Heart right ventricle (tissue), 16 donors: Measurements from ENCODE around the gene SPDYE6. TPM values are rescaled to one million over a fixed set of nuclear protein-coding genes. Genes with fewer than 3 reads are reported as not detected.

Source experiments
- ATAC-seq, 8 donors: fragments of 200-7000 bp; cut with Tn5 transposase; one replicate each; pipeline ENCODE4 v1.9.1; 2020; ENCODE audit warnings: mild to moderate bottlenecking in 8 of 8, moderate library complexity in 8 of 8, moderate number of reproducible peaks in 1 of 8
- DNase-seq, 2 donors: peaks; one replicate each; pipeline ENCODE4 v3.0.0-alpha.2; 2020
- H3K27ac ChIP-seq, 10 donors: fragments of 200-600 bp; sonication (generic) in 2 of 10; one replicate each; pipeline versions ENCODE4 v1.5.0 to v1.8.0; 2020 to 2022; ENCODE audit warnings: mild to moderate bottlenecking in 3 of 10
- H3K27me3 ChIP-seq, 7 donors: fragments of 200-600 bp; one replicate each; pipeline ENCODE4 v1.8.0; 2021 to 2022; ENCODE audit warnings: mild to moderate bottlenecking in 2 of 7
- H3K36me3 ChIP-seq, 9 donors: fragments of 200-600 bp; sonication (generic) in 1 of 9; one replicate each; pipeline versions ENCODE4 v1.5.0 to v1.8.0; 2020 to 2022; ENCODE audit warnings: mild to moderate bottlenecking in 2 of 9
- H3K4me1 ChIP-seq, 9 donors: fragments of 200-600 bp; sonication (generic) in 1 of 9; one replicate each; pipeline versions ENCODE4 v1.5.0 to v1.8.0; 2020 to 2022; ENCODE audit warnings: mild to moderate bottlenecking in 4 of 9
- H3K4me3 ChIP-seq, 10 donors: fragments of 200-600 bp; sonication (generic) in 2 of 10; one replicate each; pipeline versions ENCODE4 v1.5.0 to v1.8.0; 2020 to 2022; ENCODE audit warnings: mild to moderate bottlenecking in 7 of 10, moderate library complexity in 2 of 10
- H3K9me3 ChIP-seq, 11 donors: fragments of 200-600 bp in 10 of 11; sonication (generic) in 2 of 11; one replicate each; pipeline versions ENCODE4 v1.5.0 to v1.8.0; 2013 to 2022; ENCODE audit warnings: mild to moderate bottlenecking in 2 of 11, control low read depth in 1 of 11, moderate library complexity in 1 of 11
- WGBS, 2 donors: extraction: QIAGEN DNeasy Blood & Tissue Kit; methylation state at CpG; one replicate each; pipeline ENCODE4 v1.1.7; 2013; ENCODE audit warnings: inconsistent platforms in 1 of 2; 5-methylcytosine and 5-hydroxymethylcytosine counted together
- intact Hi-C, 10 donors: fragments of 100-400 bp; cut with DNase I; formaldehyde crosslinking; loops; one replicate each; pipeline versions ENCODE4 v1.11.1 to v1.14.2; 2022
- polyA plus RNA-seq, 2 donors: library from polyadenylated mRNA; stranded (reverse); fragments of 200-250 nt; gene quantifications; one replicate each; pipeline ENCODE4 v1.2.3, GENCODE V29; 2013
- total RNA-seq, 10 donors: library from RNA; stranded (reverse); fragmentation: NEBNext Ultra II Directional in 3 of 10; extraction: Animal tissue kit (Norgen Biotek cat#: 25700) in 3 of 10; gene quantifications; one replicate each; pipeline versions ENCODE4 v1.2.1 to v1.2.4, GENCODE V29; 2021 to 2023
- TF ChIP-seq, protein P1 (sequence below), 9 donors: fragments of 200-600 bp; sonication (generic) in 2 of 9; IDR thresholded peaks; one replicate each; pipeline versions ENCODE4 v1.5.0 to v1.8.0; 2021 to 2022; ENCODE audit warnings: antibody characterized with exemption in 9 of 9, mild to moderate bottlenecking in 5 of 9, moderate library complexity in 1 of 9
- donor health status: Arrhythmogenic right ventricular cardiomyopathy.
- donor health status: ischemic (EF 13 %, LVEDD 7.1; RV severe dilation, severe dysfunction).
- donor health status: healthy with polysubstance abuse.
- donor health status: DM: no; HTN: yes; CAD: no.
- donor health status: DM: no; HTN: no; CAD: no.
- donor health status: ischemic (EF 25% LVEDD 6.9; RV normal size, moderate dysfunction).
- donor health status: ischemic (EF 25% LVEDD 5.7; RV mildly dilated, moderate dysfunction).
- donor health status: healthy.
- donor health status: DM: yes; HTN: yes; CAD: no.
- donor health status: Ischemic cardiomyopathy.
- donor health status: ischemic (EF 35%, LVEDD 5.7; RV mildly dilated, moderate dysfunction).
- donor health status: nonischemic (EF 11% LVEDD 7.7; RV severe dilation, severe dysfunction).
- donor health status: DM: yes; HTN: yes; CAD: no.
- donor health status: PGD.
- donor health status: ischemic (EF 29% LVEDD 5.4; RV normal size, mild dysfunction).
- donor health status: nonischemic (EF 23%, LVEDD 6.1; RV moderate dilation, normal function).

SPDYE6 gene
- total and polyA plus RNA-seq, 12 donors = 0.03 to 0.29 TPM; not detected in 10

DNA sequence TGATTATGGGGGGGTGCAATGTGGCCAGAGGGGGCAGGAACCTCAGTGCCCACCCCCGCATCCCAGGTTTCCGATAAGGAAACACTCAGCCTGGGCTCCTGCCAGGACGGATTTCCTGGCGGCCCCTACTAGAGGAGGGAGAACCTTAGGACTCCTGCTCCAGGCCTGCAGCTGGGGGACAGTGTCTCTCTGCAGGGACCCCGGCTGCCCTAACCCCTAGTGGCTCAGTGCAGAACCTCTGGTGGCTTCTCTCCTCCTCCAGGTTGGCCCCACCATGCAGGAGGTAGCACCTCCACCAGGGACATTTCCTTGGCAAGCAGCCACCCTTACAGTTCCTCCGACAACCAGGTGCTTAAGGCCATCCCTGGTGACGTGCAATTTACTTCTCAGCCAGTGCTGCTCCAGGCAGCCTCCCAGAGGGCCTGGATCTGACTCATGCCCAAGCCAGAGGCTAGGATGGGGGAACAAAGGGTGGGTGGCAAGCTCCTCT, 37.7 kb downstream of the SPDYE6 start:
- DNase-seq = peak; percentile 46 to 47
- peak overlapping the region in 4 of 10 donors; percentile 29 to 55 (median 45) for H3K27ac ChIP-seq
- peaks cover 0 to 25% (median 9%) of the 10 kb centered on the region in 9 donors for H3K4me1 ChIP-seq
- H3K36me3 ChIP-seq = peaks cover 0 to 19% (median 0%) of the 10 kb centered on the region in 9 donors
- H3K9me3 ChIP-seq = no peaks in the 10 kb centered on the region
- H3K27me3 ChIP-seq = peaks cover 0 to 19% (median 5%) of the 10 kb centered on the region in 7 donors
- WGBS, 2 donors = 57 to 61% methylated on average over 7 of the region's 7 CpGs
- peak; percentile 34 to 80 (median 48) for ATAC-seq
- H3K4me3 ChIP-seq = no peak overlapping the region
- intact Hi-C loops = no loop called here
- TF ChIP-seq, protein P1, sequence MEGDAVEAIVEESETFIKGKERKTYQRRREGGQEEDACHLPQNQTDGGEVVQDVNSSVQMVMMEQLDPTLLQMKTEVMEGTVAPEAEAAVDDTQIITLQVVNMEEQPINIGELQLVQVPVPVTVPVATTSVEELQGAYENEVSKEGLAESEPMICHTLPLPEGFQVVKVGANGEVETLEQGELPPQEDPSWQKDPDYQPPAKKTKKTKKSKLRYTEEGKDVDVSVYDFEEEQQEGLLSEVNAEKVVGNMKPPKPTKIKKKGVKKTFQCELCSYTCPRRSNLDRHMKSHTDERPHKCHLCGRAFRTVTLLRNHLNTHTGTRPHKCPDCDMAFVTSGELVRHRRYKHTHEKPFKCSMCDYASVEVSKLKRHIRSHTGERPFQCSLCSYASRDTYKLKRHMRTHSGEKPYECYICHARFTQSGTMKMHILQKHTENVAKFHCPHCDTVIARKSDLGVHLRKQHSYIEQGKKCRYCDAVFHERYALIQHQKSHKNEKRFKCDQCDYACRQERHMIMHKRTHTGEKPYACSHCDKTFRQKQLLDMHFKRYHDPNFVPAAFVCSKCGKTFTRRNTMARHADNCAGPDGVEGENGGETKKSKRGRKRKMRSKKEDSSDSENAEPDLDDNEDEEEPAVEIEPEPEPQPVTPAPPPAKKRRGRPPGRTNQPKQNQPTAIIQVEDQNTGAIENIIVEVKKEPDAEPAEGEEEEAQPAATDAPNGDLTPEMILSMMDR (IDR thresholded peaks at IDR 0.05) = no peak

DNA sequence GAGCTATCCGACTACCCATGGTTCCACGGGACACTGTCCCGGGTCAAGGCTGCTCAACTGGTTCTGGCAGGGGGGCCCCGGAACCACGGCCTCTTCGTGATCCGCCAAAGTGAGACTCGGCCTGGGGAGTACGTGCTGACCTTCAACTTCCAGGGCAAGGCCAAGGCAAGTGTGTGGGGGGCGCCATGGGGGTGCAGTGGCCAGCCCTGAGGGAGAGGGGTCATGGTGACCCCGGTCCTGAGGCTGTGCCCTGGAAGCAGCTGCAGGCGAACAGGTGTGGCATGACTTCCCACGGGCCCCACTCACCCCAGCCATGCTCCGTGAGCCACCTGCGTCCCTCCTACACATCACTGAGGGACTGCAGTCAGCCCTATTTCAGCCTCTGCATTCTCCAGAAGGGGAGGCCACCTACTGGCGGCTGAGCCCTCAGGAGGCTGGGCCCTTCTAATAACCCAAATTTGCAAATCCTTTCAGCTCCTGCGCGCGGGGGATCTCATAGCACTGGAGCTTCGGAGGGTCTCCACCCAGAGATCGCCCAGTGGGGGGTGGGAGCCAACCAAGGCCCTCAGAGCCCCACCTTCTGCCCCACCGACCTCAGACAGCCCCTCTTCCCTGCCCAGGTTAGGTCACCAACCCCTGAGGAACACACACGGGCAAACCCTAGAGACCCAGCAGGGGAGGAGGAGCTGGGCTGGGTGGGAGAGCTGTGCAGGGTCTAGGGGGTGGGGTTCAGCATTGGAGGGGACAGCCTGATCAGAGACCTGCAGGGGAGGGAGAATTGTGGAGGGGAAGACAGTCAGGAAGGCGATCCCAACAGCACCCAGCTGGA, 38.8 kb downstream of the SPDYE6 start:
- DNase-seq (no peak), ATAC-seq (no peak)
- WGBS, 2 donors = 85 to 88% methylated on average over 23 to 24 of the region's 24 CpGs
- Histone ChIP-seq H3K4me1 (peaks cover 0 to 21% (median 9%) of the 10 kb centered on the region in 9 donors), H3K36me3 (peaks cover 0 to 19% (median 0%) of the 10 kb centered on the region in 9 donors), H3K9me3 (no peaks in the 10 kb centered on the region), H3K4me3 (no peak overlapping the region), H3K27me3 (peaks cover 0 to 15% (median 5%) of the 10 kb centered on the region in 7 donors), H3K27ac (no peak overlapping the region)
- intact Hi-C loops = no loop called here
- TF ChIP-seq, protein P1 (IDR thresholded peaks at IDR 0.05) = no peak

DNA sequence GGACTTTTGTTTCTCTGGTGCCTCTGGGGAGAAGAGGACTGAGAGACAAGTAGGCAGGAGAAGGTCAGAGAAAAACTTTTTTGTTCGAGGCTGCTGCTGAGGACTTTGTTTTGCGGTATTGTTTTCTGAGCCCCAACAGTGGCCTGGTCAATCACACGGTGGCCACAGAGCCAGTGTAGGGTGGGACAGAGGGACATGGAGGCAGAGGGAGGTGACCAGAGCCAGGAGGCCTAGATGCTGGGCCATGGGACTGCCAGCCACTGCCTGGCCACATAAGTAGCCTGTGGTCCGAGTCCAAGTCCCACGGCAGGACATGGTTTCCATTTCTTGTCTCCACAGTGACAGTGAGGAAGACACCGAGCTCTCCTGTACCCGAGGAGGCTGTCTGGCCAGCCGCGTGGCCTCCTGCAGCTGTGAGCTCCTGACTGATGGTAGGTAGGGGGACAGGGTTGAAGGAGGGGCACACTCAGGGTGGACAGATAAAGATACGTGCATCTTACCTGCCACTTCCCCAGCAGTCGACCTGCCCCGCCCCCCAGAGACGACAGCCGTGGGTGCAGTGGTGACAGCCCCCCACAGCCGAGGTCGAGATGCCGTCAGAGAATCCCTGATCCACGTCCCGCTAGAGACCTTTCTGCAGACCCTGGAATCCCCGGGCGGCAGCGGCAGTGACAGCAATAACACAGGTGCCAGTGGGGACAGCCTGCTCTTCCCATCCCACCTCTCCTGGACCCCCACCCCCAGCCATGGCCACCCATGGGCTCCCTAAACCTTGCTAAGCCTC, 42.1 kb downstream of the SPDYE6 start:
- peaks cover 0 to 8% (median 0%) of the 10 kb centered on the region in 9 donors for H3K4me1 ChIP-seq
- H3K9me3 ChIP-seq = no peaks in the 10 kb centered on the region
- no peak for ATAC-seq
- no peak for DNase-seq
- H3K27me3 ChIP-seq = no peaks in the 10 kb centered on the region
- H3K27ac ChIP-seq = no peak overlapping the region
- no peak overlapping the region for H3K4me3 ChIP-seq
- peaks cover 0 to 28% (median 0%) of the 10 kb centered on the region in 9 donors for H3K36me3 ChIP-seq
- intact Hi-C loops = no loop called here
- TF ChIP-seq, protein P1 (IDR thresholded peaks at IDR 0.05) = no peak
- WGBS, 2 donors = 92 to 93% methylated on average over 22 of the region's 22 CpGs

DNA sequence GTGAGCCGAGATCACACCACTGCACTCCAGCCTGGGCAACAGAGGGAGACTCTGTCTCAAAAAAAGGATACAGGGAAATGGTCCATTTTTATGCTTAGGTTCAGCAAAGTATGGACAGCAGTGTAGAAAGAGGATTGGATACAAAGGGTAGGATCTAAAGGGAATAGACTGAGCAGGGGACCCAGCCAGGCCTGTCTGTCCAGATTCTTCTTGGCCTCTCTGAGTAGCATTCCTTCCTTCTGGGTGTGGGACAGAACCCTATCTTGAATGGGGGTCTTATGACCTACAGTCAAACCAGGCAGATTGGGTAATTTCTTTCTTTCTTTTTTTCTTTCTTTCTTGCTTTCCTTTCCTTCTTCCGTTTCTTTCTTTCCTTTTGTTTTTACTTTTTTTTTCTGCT, 43.9 kb downstream of the SPDYE6 start:
- ATAC-seq = no peak

More for the DNA sequence above, 43.9 kb downstream of the SPDYE6 start:
- DNase-seq = no peak
- Histone ChIP-seq H3K4me1 (peaks cover 0 to 3% (median 0%) of the 10 kb centered on the region in 9 donors), H3K27me3 (no peaks in the 10 kb centered on the region), H3K36me3 (peaks cover 0 to 31% (median 0%) of the 10 kb centered on the region in 9 donors), H3K9me3 (no peaks in the 10 kb centered on the region), H3K27ac (no peak overlapping the region), H3K4me3 (no peak overlapping the region)
- WGBS, 2 donors = 89 to 94% methylated on average over 2 of the region's 2 CpGs
- TF ChIP-seq, protein P1 (IDR thresholded peaks at IDR 0.05) = no peak
- intact Hi-C loops = no loop called here
